CD14-positive monocyte (primary cell): ENCODE results near the gene JCHAIN. TPM values are rescaled to one million over a fixed set of nuclear protein-coding genes. Genes with fewer than 3 reads are reported as not detected.

ENCODE experiments used
- DNase-seq, 3 donors: peaks; one replicate each; pipeline ENCODE4 v3.0.0-alpha.2; 2011 to 2022
- H2AFZ ChIP-seq: 2 replicates; pipeline ENCODE4 v1.6.0; 2012; ENCODE audit warnings: mild to moderate bottlenecking, low read depth, low read length, inconsistent platforms; ENCODE audit not compliant: insufficient read depth, poor library complexity, severe bottlenecking
- H3K27ac ChIP-seq, 2 donors: 1 replicate in 1 of 2; 2 replicates in 1 of 2; pipeline ENCODE4 v1.5.1; 2012 to 2013; ENCODE audit warnings: low read length in 2 of 2, control low read depth in 1 of 2, inconsistent platforms in 1 of 2, low read depth in 1 of 2, mild to moderate bottlenecking in 1 of 2
- H3K27me3 ChIP-seq, 2 donors: one replicate each; pipeline versions ENCODE4 v1.6.0 to v1.6.1; 2011 to 2013; ENCODE audit warnings: low read length in 2 of 2; ENCODE audit not compliant: control insufficient read depth in 2 of 2, insufficient read depth in 2 of 2
- H3K36me3 ChIP-seq, 2 donors: replicated peaks in 1 of 2; 1 replicate in 1 of 2; 2 replicates in 1 of 2; pipeline versions ENCODE4 v1.5.1 to v1.6.1; 2012 to 2013; ENCODE audit warnings: low read length in 2 of 2, control low read depth in 1 of 2, inconsistent platforms in 1 of 2, mild to moderate bottlenecking in 1 of 2; ENCODE audit not compliant: insufficient read depth in 2 of 2, control insufficient read depth in 1 of 2
- H3K4me1 ChIP-seq, 2 donors: 1 replicate in 1 of 2; 2 replicates in 1 of 2; pipeline versions ENCODE4 v1.5.1 to v1.6.1; 2012 to 2013; ENCODE audit warnings: low read length in 2 of 2, control low read depth in 1 of 2, inconsistent platforms in 1 of 2, mild to moderate bottlenecking in 1 of 2, moderate library complexity in 1 of 2; ENCODE audit not compliant: insufficient read depth in 2 of 2, control insufficient read depth in 1 of 2
- H3K4me2 ChIP-seq: replicated peaks from 2 replicates; pipeline ENCODE3; 2012; ENCODE audit warnings: low read length, moderate library complexity, mild to moderate bottlenecking; ENCODE audit not compliant: poor library complexity, severe bottlenecking; ENCODE audit errors: extremely low read depth
- H3K4me3 ChIP-seq, 3 experiments: fragments of 200-600 bp in 1 of 3; sonication (generic) in 1 of 3; replicated peaks in 1 of 3; 1 replicate in 2 of 3; 2 replicates in 1 of 3; pipeline ENCODE4 v1.5.1; 2011 to 2013; ENCODE audit warnings: low read length in 3 of 3, mild to moderate bottlenecking in 3 of 3, control low read depth in 2 of 3, low read depth in 2 of 3, inconsistent platforms in 1 of 3, moderate library complexity in 1 of 3
- H3K79me2 ChIP-seq: 2 replicates; pipeline ENCODE4 v1.6.0; 2012; ENCODE audit warnings: mild to moderate bottlenecking, control low read depth, inconsistent platforms, low read length, moderate library complexity; ENCODE audit not compliant: insufficient read depth
- H3K9ac ChIP-seq: 2 replicates; pipeline ENCODE4 v1.6.0; 2017; ENCODE audit warnings: low read length, mild to moderate bottlenecking; ENCODE audit not compliant: insufficient read depth, poor library complexity, severe bottlenecking
- H3K9me3 ChIP-seq, 2 donors: replicated peaks in 1 of 2; 1 replicate in 1 of 2; 2 replicates in 1 of 2; pipeline versions ENCODE4 v1.5.1 to v1.6.1; 2012 to 2013; ENCODE audit warnings: low read length in 2 of 2, control low read depth in 1 of 2; ENCODE audit not compliant: control insufficient read depth in 1 of 2, insufficient read depth in 1 of 2
- H4K20me1 ChIP-seq: 2 replicates; pipeline ENCODE4 v1.6.0; 2012; ENCODE audit warnings: mild to moderate bottlenecking, low read length, control low read depth, moderate library complexity; ENCODE audit not compliant: insufficient read depth
- H3K27ac Mint-ChIP-seq, 7 donors: one replicate each; pipeline ENCODE4 v1.8.0; 2020; ENCODE audit warnings: mild to moderate bottlenecking in 7 of 7, mixed read lengths in 7 of 7, moderate library complexity in 6 of 7, inconsistent platforms in 2 of 7
- H3K27me3 Mint-ChIP-seq, 3 donors: one replicate each; pipeline ENCODE4 v1.8.0; 2021 to 2022; ENCODE audit warnings: low read depth in 3 of 3, mild to moderate bottlenecking in 3 of 3, mixed read lengths in 3 of 3, moderate library complexity in 3 of 3, inconsistent platforms in 1 of 3
- H3K36me3 Mint-ChIP-seq, 2 donors: one replicate each; pipeline ENCODE4 v1.8.0; 2020; ENCODE audit warnings: mixed read lengths in 2 of 2, inconsistent platforms in 1 of 2, mild to moderate bottlenecking in 1 of 2
- H3K4me1 Mint-ChIP-seq: one replicate; pipeline ENCODE4 v1.8.0; 2020; ENCODE audit warnings: mild to moderate bottlenecking, mixed read lengths
- H3K4me3 Mint-ChIP-seq, 2 donors: one replicate each; pipeline ENCODE4 v1.8.0; 2020; ENCODE audit warnings: mild to moderate bottlenecking in 2 of 2, mixed read lengths in 2 of 2, moderate library complexity in 1 of 2
- H3K9me3 Mint-ChIP-seq, 7 donors: one replicate each; pipeline ENCODE4 v1.8.0; 2020 to 2022; ENCODE audit warnings: mixed read lengths in 7 of 7, mild to moderate bottlenecking in 6 of 7, moderate library complexity in 6 of 7, inconsistent platforms in 2 of 7
- WGBS: methylation state at CpG from one replicate; pipeline ENCODE4 v1.1.5; 2013; ENCODE audit warnings: missing lambda C conversion rate; ENCODE audit not compliant: insufficient coverage; 5-methylcytosine and 5-hydroxymethylcytosine counted together
- intact Hi-C, 2 donors: fragments of 100-400 bp; cut with micrococcal nuclease; formaldehyde crosslinking; loops; one replicate each; pipeline versions ENCODE4 v1.15.0 to v1.15.1; 2023
- polyA plus RNA-seq, 3 donors: library from polyadenylated mRNA; depleted of rRNA in 1 of 3; unstranded in 2 of 3; stranded (reverse) in 1 of 3; fragments of 300-500 nt in 2 of 3; fragments of >200 nt in 1 of 3; fragmentation: Illumina TruSeq in 2 of 3; gene quantifications; 1 replicate in 2 of 3; 2 replicates in 1 of 3; pipeline ENCODE4 v1.2.3, GENCODE V29; 2012 to 2021
- TF ChIP-seq, protein P1 (sequence below): fragments of 200-600 bp; IDR thresholded peaks from one replicate; pipeline ENCODE4 v1.8.0; 2022; ENCODE audit warnings: antibody characterized with exemption, mild to moderate bottlenecking

Gene JCHAIN
- polyA plus RNA-seq, 3 donors, result 0.41 to 6.0 (median 1.9) TPM

DNA sequence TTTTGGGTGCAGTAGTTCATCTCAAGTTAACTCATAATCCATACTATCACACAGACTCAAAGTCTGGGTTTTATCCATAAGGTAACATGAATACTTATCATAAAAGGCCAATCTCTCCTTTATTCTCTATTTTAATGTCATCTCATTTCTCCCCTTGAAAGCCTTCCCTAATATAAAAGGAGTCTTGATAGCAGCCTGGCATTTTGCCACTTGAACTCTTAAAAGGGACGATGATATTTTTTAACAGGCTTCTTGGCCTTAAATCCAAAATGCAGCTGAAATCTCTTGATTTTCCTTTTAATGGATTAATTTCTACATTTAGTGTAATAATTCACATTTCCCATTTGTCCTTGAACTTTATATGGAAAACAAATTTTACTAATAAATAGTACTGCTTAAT, 8.4 kb upstream of the JCHAIN start:
- no peak for DNase-seq
- WGBS, result no CpG with 5 or more reads among the region's 1 CpG
- Histone ChIP-seq H4K20me1 (no peaks in the 10 kb centered on the region), H3K9me3 (no peaks in the 10 kb centered on the region), H3K9ac (no peak overlapping the region), H3K27me3 (no peaks in the 10 kb centered on the region), H2AFZ (no peak overlapping the region), H3K27ac (no peak overlapping the region), H3K4me1 (no peaks in the 10 kb centered on the region), H3K4me3 (no peak overlapping the region), H3K79me2 (no peaks in the 10 kb centered on the region), H3K36me3 (no peaks in the 10 kb centered on the region), H3K4me2 (no peak overlapping the region)
- intact Hi-C loops, result no loop called here
- Mint-ChIP-seq H3K9me3 (peaks cover 0 to 2% (median 0%) of the 10 kb centered on the region in 7 donors), H3K27ac (no peak overlapping the region), H3K4me3 (no peak overlapping the region), H3K4me1 (peaks cover 3% of the 10 kb centered on the region), H3K27me3 (peaks cover 0 to 1% (median 0%) of the 10 kb centered on the region in 3 donors), H3K36me3 (no peaks in the 10 kb centered on the region)
- TF ChIP-seq, protein P1, sequence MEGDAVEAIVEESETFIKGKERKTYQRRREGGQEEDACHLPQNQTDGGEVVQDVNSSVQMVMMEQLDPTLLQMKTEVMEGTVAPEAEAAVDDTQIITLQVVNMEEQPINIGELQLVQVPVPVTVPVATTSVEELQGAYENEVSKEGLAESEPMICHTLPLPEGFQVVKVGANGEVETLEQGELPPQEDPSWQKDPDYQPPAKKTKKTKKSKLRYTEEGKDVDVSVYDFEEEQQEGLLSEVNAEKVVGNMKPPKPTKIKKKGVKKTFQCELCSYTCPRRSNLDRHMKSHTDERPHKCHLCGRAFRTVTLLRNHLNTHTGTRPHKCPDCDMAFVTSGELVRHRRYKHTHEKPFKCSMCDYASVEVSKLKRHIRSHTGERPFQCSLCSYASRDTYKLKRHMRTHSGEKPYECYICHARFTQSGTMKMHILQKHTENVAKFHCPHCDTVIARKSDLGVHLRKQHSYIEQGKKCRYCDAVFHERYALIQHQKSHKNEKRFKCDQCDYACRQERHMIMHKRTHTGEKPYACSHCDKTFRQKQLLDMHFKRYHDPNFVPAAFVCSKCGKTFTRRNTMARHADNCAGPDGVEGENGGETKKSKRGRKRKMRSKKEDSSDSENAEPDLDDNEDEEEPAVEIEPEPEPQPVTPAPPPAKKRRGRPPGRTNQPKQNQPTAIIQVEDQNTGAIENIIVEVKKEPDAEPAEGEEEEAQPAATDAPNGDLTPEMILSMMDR, result no peak

DNA sequence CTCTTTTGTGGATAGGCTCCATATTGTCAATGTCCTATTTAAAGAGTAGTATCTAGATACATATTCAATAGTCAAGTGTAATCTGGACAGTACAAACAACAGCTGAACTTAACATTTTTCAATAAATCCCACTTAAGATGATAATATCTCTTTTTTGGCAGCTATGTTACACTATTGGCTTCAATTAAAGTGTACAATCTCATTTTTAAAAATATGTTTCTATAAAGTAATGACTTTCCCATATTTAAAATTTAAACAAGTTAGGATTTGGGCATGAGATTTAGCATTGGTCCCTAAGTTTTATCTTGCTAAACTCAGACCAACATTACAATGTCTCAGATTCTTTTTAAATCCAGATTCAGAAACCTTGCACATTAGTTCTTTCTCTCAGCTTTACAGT, 7.9 kb upstream of the JCHAIN start:
- H3K9ac ChIP-seq, result no peak overlapping the region
- Mint-ChIP-seq H3K9me3 (peaks cover 0 to 2% (median 0%) of the 10 kb centered on the region in 7 donors), H3K27ac (no peak overlapping the region), H3K4me1 (peaks cover 3% of the 10 kb centered on the region), H3K4me3 (no peak overlapping the region), H3K27me3 (peaks cover 0 to 1% (median 0%) of the 10 kb centered on the region in 3 donors), H3K36me3 (no peaks in the 10 kb centered on the region)
- intact Hi-C loops, result no loop called here
- TF ChIP-seq, protein P1, result no peak
- H3K4me1 ChIP-seq, result no peaks in the 10 kb centered on the region
- H3K4me3 ChIP-seq, result no peak overlapping the region
- no peaks in the 10 kb centered on the region for H4K20me1 ChIP-seq
- H3K27ac ChIP-seq, result no peak overlapping the region
- no peaks in the 10 kb centered on the region for H3K36me3 ChIP-seq
- DNase-seq, result no peak
- H3K4me2 ChIP-seq, result no peak overlapping the region
- no peak overlapping the region for H2AFZ ChIP-seq
- no peaks in the 10 kb centered on the region for H3K79me2 ChIP-seq
- H3K9me3 ChIP-seq, result no peaks in the 10 kb centered on the region
- H3K27me3 ChIP-seq, result no peaks in the 10 kb centered on the region
